ENCODE measurements around the gene ASTN2.

Gene ASTN2

DNA sequence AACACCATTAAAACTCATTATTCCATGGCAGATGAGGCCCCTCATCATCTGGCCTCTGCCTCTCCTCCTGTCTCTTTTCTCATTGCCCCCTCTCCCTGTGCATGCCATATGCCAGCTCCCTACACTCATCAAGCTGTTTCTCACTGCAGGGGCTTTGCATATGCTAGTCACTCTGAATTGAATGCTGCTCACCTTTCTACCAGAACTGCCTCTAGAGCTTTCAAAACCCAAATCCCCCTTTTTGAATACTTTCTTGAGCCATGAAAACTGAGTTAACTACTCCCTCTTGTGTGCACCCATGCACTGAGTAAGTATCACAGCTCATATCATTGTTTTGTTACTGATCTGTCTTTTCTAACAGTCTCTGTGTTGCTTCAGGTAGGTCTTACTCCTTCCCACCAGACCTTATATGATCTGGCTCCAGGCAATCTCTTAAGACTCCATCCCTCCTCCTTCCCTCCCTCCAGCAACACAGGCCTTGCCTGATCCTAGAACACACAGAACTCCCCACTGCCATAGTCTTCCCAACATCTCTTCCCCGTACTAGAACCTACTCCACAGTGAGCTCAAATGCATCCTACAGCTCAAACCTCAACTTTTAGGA lies 60.5 kb downstream of the ASTN2 start:
- Histone ChIP-seq H3K9me2 (replicated peaks; ENCODE audit: control insufficient read depth, low read length) (no peaks in the 10 kb centered on the region), H4K20me1 (ENCODE audit: control insufficient read depth, insufficient read depth, low read depth, low read length) (no peaks in the 10 kb centered on the region), H3K4me3 (ENCODE audit: low read length) (no peak overlapping the region), H3K36me3 (ENCODE audit: control insufficient read depth, low read length) (peaks cover 21% of the 10 kb centered on the region), H3K79me2 (ENCODE audit: control insufficient read depth, low read length) (peaks cover 33% of the 10 kb centered on the region), H3K4me2 (ENCODE audit: low read length) (no peak overlapping the region), H3K9me3 (ENCODE audit: control insufficient read depth, insufficient read depth, low read length) (no peaks in the 10 kb centered on the region), H3F3A (ENCODE audit: control insufficient read depth, insufficient read depth) (no peaks in the 10 kb centered on the region), H3K27me3 (ENCODE audit: control insufficient read depth, low read length) (no peaks in the 10 kb centered on the region), H3K27ac (ENCODE audit: low read depth, low read length) (no peak overlapping the region), H3K4me1 (ENCODE audit: control insufficient read depth, low read length) (peaks cover 37% of the 10 kb centered on the region)
- TF ChIP-seq EZH2phosphoT487 (IDR thresholded peaks at IDR 0.05; ENCODE audit: borderline replicate concordance, low read length) = no peak
- TF ChIP-seq, protein P1, sequence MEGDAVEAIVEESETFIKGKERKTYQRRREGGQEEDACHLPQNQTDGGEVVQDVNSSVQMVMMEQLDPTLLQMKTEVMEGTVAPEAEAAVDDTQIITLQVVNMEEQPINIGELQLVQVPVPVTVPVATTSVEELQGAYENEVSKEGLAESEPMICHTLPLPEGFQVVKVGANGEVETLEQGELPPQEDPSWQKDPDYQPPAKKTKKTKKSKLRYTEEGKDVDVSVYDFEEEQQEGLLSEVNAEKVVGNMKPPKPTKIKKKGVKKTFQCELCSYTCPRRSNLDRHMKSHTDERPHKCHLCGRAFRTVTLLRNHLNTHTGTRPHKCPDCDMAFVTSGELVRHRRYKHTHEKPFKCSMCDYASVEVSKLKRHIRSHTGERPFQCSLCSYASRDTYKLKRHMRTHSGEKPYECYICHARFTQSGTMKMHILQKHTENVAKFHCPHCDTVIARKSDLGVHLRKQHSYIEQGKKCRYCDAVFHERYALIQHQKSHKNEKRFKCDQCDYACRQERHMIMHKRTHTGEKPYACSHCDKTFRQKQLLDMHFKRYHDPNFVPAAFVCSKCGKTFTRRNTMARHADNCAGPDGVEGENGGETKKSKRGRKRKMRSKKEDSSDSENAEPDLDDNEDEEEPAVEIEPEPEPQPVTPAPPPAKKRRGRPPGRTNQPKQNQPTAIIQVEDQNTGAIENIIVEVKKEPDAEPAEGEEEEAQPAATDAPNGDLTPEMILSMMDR (IDR thresholded peaks at IDR 0.05; ENCODE audit: low read depth, low read length, poor library complexity, severe bottlenecking) = peak; percentile 32

DNA sequence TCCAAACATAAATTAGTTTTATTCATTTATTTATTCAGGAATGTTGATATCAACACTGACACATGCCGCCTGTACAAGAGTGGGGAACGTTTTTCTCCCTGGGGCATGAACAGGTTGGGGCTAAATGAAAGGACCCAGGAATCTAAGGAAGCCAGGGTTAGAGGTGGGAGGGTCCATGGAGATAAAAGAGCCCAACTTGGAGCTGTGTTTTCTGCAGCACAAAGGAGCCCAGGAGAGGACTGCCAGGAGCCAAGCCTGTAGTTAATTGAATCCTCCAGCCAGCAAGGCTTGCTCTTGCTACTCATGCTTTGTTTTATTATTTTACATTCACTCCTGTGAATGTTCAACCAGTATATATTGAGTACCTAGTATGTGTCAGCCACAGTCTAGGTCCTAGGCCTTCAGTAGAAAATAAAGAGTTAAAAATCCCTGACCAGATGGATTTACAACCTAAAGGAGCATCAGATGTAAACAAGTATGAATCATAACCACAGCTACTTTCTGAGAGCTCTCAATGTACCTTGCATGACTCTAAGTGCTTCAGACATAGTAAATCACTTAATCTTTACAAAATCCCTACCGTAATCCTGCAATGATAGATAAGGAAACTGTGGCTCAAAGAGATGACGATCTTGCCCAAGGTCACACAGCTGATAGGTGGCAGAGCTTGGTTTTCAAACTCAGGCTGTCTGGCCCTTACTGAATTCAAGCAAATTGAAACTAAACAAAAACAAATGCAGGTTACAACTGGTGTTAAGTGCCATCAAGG lies 69.8 kb downstream of the ASTN2 start:
- Histone ChIP-seq H3K79me2 (ENCODE audit: control insufficient read depth, low read length) (peaks cover 43% of the 10 kb centered on the region), H3K4me1 (ENCODE audit: control insufficient read depth, low read length) (peaks cover 6% of the 10 kb centered on the region), H3K9me2 (replicated peaks; ENCODE audit: control insufficient read depth, low read length) (no peaks in the 10 kb centered on the region), H3F3A (ENCODE audit: control insufficient read depth, insufficient read depth) (no peaks in the 10 kb centered on the region), H4K20me1 (ENCODE audit: control insufficient read depth, insufficient read depth, low read depth, low read length) (0 out of 2 replicates have a peak, but pooled peaks cover 3% of the 10 kb centered on the region), H3K4me3 (ENCODE audit: low read length) (no peak overlapping the region), H3K36me3 (ENCODE audit: control insufficient read depth, low read length) (no peaks in the 10 kb centered on the region), H3K27me3 (ENCODE audit: control insufficient read depth, low read length) (no peaks in the 10 kb centered on the region), H3K27ac (ENCODE audit: low read depth, low read length) (no peak overlapping the region), H3K9me3 (ENCODE audit: control insufficient read depth, insufficient read depth, low read length) (no peaks in the 10 kb centered on the region), H3K4me2 (ENCODE audit: low read length) (no peak overlapping the region)
- TF ChIP-seq, protein P1 (IDR thresholded peaks at IDR 0.05; ENCODE audit: low read depth, low read length, poor library complexity, severe bottlenecking) = no peak
- no peak for TF ChIP-seq EZH2phosphoT487 (IDR thresholded peaks at IDR 0.05; ENCODE audit: borderline replicate concordance, low read length)

DNA sequence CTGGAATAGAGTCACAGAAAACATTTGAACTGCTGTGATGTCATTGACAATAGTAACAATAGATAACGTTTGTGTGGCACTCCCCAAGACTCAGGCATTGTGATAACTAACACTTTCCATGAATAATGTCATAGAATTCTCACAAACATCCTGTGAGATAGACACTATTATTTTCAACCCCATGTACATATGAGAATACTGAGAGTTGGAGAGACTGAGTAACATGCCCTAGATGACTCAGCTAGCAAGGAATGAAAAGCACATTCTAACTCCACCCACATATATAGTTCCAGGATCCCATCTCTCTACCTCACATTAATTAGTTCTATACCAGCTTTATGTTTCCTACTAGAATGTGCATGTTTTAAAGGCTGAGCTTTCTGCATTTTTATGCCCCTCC lies 71.4 kb downstream of the ASTN2 start:
- TF ChIP-seq EZH2phosphoT487 (IDR thresholded peaks at IDR 0.05; ENCODE audit: borderline replicate concordance, low read length) = no peak
- TF ChIP-seq, protein P1 (IDR thresholded peaks at IDR 0.05; ENCODE audit: low read depth, low read length, poor library complexity, severe bottlenecking) = no peak
- Histone ChIP-seq H3K4me1 (ENCODE audit: control insufficient read depth, low read length) (no peaks in the 10 kb centered on the region; the same call in 1 of the 2 replicates), H3F3A (ENCODE audit: control insufficient read depth, insufficient read depth) (no peaks in the 10 kb centered on the region)

More for the DNA sequence above, 71.4 kb downstream of the ASTN2 start:
- H3K4me3 ChIP-seq (ENCODE audit: low read length) = no peak overlapping the region
- no peak overlapping the region for H3K4me2 ChIP-seq (ENCODE audit: low read length)
- H3K79me2 ChIP-seq (ENCODE audit: control insufficient read depth, low read length) = peaks cover 39% of the 10 kb centered on the region
- H3K27me3 ChIP-seq (ENCODE audit: control insufficient read depth, low read length) = no peaks in the 10 kb centered on the region
- no peaks in the 10 kb centered on the region for H3K36me3 ChIP-seq (ENCODE audit: control insufficient read depth, low read length)
- H3K9me2 ChIP-seq (replicated peaks; ENCODE audit: control insufficient read depth, low read length) = no peaks in the 10 kb centered on the region
- 0 out of 2 replicates have a peak, but pooled peaks cover 3% of the 10 kb centered on the region for H4K20me1 ChIP-seq (ENCODE audit: control insufficient read depth, insufficient read depth, low read depth, low read length)
- H3K9me3 ChIP-seq (ENCODE audit: control insufficient read depth, insufficient read depth, low read length) = no peaks in the 10 kb centered on the region
- no peak overlapping the region for H3K27ac ChIP-seq (ENCODE audit: low read depth, low read length)

All from DOHH2 (cell line).